Bronchial epithelial cell (primary cell): ENCODE measurements around the gene NUDT4. TPM values are rescaled to one million over a fixed set of nuclear protein-coding genes. Genes with fewer than 3 reads are reported as not detected.

Experiments
- DNase-seq: peaks from one replicate; pipeline ENCODE4 v3.0.0-alpha.2; 2010; ENCODE audit warnings: low read depth
- FAIRE-seq: peaks from 2 replicates; lab custom pipeline; 2011; peaks lifted over from hg19 to GRCh38; lab: Jason Lieb, UNC
- H3K27me3 ChIP-seq: 2 replicates; pipeline ENCODE4 v1.5.1; 2011; ENCODE audit warnings: low read length; ENCODE audit not compliant: control insufficient read depth, insufficient read depth
- H3K36me3 ChIP-seq: 2 replicates; pipeline ENCODE4 v1.5.1; 2011; ENCODE audit warnings: low read length; ENCODE audit not compliant: control insufficient read depth, insufficient read depth
- H3K4me3 ChIP-seq: 2 replicates; pipeline ENCODE4 v1.5.1; 2011; ENCODE audit warnings: mild to moderate bottlenecking, low read depth, low read length, control low read depth
- CTCF ChIP-seq: IDR thresholded peaks from 2 replicates; pipeline ENCODE4 v1.5.1; 2011; ENCODE audit warnings: mild to moderate bottlenecking, moderate library complexity, low read length, control low read depth, inconsistent platforms; ENCODE audit not compliant: insufficient read depth, severe bottlenecking
- total RNA-seq: library from RNA; depleted of rRNA; stranded (reverse); fragments of >200 nt; gene quantifications from 2 replicates; pipeline ENCODE4 v1.2.1, GENCODE V29; 2014

Gene NUDT4
- total RNA-seq, 1 donor from 2014 or later, result 34.2 TPM

- Histone ChIP-seq H3K27me3 (no peaks in the 10 kb centered on the region), H3K36me3 (no peaks in the 10 kb centered on the region), H3K4me3 (no peak overlapping the region)
- no peak for TF ChIP-seq CTCF
- no peak for FAIRE-seq
- DNase-seq, result no peak
Observed at GRCh38 chr12:93338598-93338997, 39.1 kb upstream of the NUDT4 start.

- Histone ChIP-seq H3K36me3 (no peaks in the 10 kb centered on the region), H3K4me3 (no peak overlapping the region), H3K27me3 (no peaks in the 10 kb centered on the region)
- DNase-seq, result no peak
- FAIRE-seq, result no peak
- TF ChIP-seq CTCF, result no peak
Observed at GRCh38 chr12:93339695-93340094, 38.0 kb upstream of the NUDT4 start.

GRCh38 chr12:93341409-93342049, 36.2 kb upstream of the NUDT4 start:
- FAIRE-seq (no peak), DNase-seq (no peak)
- TF ChIP-seq CTCF, result no peak
- Histone ChIP-seq H3K4me3 (no peak overlapping the region), H3K36me3 (no peaks in the 10 kb centered on the region), H3K27me3 (no peaks in the 10 kb centered on the region)

GRCh38 chr12:93347054-93347785, 30.5 kb upstream of the NUDT4 start:
- TF ChIP-seq CTCF, result no peak
- Histone ChIP-seq H3K36me3 (no peaks in the 10 kb centered on the region), H3K4me3 (no peak overlapping the region), H3K27me3 (no peaks in the 10 kb centered on the region)
- FAIRE-seq (no peak), DNase-seq (no peak)

GRCh38 chr12:93348575-93349435, 28.9 kb upstream of the NUDT4 start:
- Histone ChIP-seq H3K4me3 (no peak overlapping the region), H3K36me3 (no peaks in the 10 kb centered on the region), H3K27me3 (no peaks in the 10 kb centered on the region)
- DNase-seq (no peak), FAIRE-seq (no peak)
- TF ChIP-seq CTCF, result no peak
